ENCODE data around the gene IQCH. TPM values are rescaled to one million over a fixed set of nuclear protein-coding genes. Genes with fewer than 3 reads are reported as not detected.

IQCH gene
- total RNA-seq, 1 experiment from 2014 or later = 1.9 TPM

DNA sequence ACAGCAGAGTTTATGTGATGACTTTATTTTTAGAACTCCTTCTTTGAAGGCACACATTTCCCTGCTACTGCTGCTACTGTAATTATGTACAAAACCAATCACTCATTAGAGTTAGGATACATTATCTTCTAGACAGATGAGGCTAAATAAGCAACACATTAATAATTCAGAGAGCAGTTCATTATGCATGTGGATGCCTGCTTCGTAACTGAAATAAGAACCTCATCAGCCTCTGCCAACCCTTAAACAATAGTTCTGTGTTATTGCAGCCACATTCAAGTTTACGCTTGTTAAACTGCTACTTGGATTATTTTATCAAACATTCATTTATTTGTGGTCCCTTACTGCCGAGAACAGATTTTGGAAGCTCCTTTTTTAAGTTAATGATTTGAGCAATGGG lies 213.8 kb downstream of the IQCH start:
- ChIA-PET CTCF (no interaction called here), POLR2A (no interaction called here)
- H3K9me3 Mint-ChIP-seq = no peaks in the 10 kb centered on the region
- ATAC-seq (no peak), DNase-seq (ENCODE audit: low spot score) (no peak)
- TF ChIP-seq TCF7 (CRISPR knock-in tag; IDR thresholded peaks at IDR 0.05; ENCODE audit: low read depth) = no peak
- TF ChIP-seq, protein P1, sequence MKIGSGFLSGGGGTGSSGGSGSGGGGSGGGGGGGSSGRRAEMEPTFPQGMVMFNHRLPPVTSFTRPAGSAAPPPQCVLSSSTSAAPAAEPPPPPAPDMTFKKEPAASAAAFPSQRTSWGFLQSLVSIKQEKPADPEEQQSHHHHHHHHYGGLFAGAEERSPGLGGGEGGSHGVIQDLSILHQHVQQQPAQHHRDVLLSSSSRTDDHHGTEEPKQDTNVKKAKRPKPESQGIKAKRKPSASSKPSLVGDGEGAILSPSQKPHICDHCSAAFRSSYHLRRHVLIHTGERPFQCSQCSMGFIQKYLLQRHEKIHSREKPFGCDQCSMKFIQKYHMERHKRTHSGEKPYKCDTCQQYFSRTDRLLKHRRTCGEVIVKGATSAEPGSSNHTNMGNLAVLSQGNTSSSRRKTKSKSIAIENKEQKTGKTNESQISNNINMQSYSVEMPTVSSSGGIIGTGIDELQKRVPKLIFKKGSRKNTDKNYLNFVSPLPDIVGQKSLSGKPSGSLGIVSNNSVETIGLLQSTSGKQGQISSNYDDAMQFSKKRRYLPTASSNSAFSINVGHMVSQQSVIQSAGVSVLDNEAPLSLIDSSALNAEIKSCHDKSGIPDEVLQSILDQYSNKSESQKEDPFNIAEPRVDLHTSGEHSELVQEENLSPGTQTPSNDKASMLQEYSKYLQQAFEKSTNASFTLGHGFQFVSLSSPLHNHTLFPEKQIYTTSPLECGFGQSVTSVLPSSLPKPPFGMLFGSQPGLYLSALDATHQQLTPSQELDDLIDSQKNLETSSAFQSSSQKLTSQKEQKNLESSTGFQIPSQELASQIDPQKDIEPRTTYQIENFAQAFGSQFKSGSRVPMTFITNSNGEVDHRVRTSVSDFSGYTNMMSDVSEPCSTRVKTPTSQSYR (CRISPR knock-in tag; IDR thresholded peaks at IDR 0.05) = no peak
- H3K4me1 Mint-ChIP-seq = peaks cover 3% of the 10 kb centered on the region; the same call in 1 of the 2 replicates
- H3K27me3 Mint-ChIP-seq (ENCODE audit: low read depth) = peaks cover 3% of the 10 kb centered on the region; the same call in 1 of the 2 replicates
- no peak overlapping the region for H3K27ac Mint-ChIP-seq
- H3K36me3 Mint-ChIP-seq = no peaks in the 10 kb centered on the region
- no peak overlapping the region for H3K4me3 Mint-ChIP-seq

DNA sequence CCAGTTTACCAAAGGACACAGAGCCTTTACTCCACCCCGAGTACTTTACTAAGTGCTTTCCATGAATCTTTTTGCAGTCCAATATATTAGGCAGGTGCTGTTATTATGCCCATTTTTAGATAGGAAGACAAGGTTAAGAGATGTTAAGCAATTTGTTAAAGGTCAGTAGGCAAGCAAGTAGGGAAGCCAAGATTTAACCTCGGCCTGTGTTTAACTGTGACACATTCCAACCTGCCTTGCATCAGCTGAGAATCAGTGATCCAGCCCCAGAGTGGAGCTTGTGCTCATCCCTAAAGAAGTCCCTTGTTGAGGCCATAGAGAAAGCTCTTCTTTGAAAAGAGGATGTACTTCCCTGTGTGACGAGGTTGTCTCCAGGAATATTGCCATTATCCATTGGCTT lies 215.1 kb downstream of the IQCH start:
- no peak for DNase-seq (ENCODE audit: low spot score)
- Mint-ChIP-seq H3K9me3 (no peaks in the 10 kb centered on the region), H3K27me3 (ENCODE audit: low read depth) (peaks cover 1% of the 10 kb centered on the region; the same call in 1 of the 2 replicates), H3K4me1 (peaks cover 3% of the 10 kb centered on the region; the same call in 1 of the 2 replicates), H3K4me3 (no peak overlapping the region), H3K36me3 (no peaks in the 10 kb centered on the region), H3K27ac (no peak overlapping the region)
- TF ChIP-seq TCF7 (CRISPR knock-in tag; IDR thresholded peaks at IDR 0.05; ENCODE audit: low read depth) = no peak
- TF ChIP-seq ZNF219 (CRISPR knock-in tag; IDR thresholded peaks at IDR 0.05; ENCODE audit: borderline replicate concordance) = no peak
- TF ChIP-seq GTF2I (CRISPR knock-in tag; conservative IDR thresholded peaks at IDR 0.05) = no peak
- TF ChIP-seq, protein P2, sequence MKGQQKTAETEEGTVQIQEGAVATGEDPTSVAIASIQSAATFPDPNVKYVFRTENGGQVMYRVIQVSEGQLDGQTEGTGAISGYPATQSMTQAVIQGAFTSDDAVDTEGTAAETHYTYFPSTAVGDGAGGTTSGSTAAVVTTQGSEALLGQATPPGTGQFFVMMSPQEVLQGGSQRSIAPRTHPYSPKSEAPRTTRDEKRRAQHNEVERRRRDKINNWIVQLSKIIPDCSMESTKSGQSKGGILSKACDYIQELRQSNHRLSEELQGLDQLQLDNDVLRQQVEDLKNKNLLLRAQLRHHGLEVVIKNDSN (CRISPR knock-in tag; IDR thresholded peaks at IDR 0.05) = no peak
- TF ChIP-seq, protein P3, sequence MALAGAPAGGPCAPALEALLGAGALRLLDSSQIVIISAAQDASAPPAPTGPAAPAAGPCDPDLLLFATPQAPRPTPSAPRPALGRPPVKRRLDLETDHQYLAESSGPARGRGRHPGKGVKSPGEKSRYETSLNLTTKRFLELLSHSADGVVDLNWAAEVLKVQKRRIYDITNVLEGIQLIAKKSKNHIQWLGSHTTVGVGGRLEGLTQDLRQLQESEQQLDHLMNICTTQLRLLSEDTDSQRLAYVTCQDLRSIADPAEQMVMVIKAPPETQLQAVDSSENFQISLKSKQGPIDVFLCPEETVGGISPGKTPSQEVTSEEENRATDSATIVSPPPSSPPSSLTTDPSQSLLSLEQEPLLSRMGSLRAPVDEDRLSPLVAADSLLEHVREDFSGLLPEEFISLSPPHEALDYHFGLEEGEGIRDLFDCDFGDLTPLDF (CRISPR knock-in tag; IDR thresholded peaks at IDR 0.05) = no peak
- TF ChIP-seq JAZF1 (CRISPR knock-in tag; IDR thresholded peaks at IDR 0.05) = no peak
- no peak for ATAC-seq
- ChIA-PET CTCF (interaction anchor here (1.1 to 1.2 kb wide), 2 partner anchors 13 to 366 kb away, joined by 3 read pairs; no protein-coding TSS in a partner anchor), POLR2A (no interaction called here)

DNA sequence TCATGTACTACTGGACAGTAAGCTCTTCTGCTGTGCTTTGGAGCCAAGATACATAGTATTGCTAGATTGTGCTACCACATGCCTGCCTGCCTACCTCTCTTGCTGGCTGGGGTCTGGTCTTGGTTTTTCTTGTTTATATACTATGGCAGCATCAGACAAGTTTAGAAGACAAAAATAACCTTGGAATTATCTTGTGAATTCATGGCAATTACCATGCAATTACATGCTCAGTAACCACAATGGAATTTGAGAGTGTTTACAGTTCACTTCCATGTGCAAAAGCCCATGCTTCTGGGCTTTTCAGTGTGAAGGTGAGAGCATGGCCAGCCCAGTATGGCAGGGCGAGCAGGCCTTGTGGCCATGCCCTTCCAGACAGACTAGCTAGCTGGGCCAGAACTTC lies 218.4 kb downstream of the IQCH start:
- no peaks in the 10 kb centered on the region for H3K9me3 Mint-ChIP-seq
- ChIA-PET POLR2A (no interaction called here), CTCF (no interaction called here)
- DNase-seq (ENCODE audit: low spot score) (no peak), ATAC-seq (no peak)
- no peaks in the 10 kb centered on the region for H3K4me1 Mint-ChIP-seq
- no peak overlapping the region for H3K4me3 Mint-ChIP-seq
- no peaks in the 10 kb centered on the region for H3K36me3 Mint-ChIP-seq
- H3K27me3 Mint-ChIP-seq (ENCODE audit: low read depth) = no peaks in the 10 kb centered on the region
- no peak overlapping the region for H3K27ac Mint-ChIP-seq
- TF ChIP-seq, protein P4, sequence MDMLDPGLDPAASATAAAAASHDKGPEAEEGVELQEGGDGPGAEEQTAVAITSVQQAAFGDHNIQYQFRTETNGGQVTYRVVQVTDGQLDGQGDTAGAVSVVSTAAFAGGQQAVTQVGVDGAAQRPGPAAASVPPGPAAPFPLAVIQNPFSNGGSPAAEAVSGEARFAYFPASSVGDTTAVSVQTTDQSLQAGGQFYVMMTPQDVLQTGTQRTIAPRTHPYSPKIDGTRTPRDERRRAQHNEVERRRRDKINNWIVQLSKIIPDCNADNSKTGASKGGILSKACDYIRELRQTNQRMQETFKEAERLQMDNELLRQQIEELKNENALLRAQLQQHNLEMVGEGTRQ (CRISPR knock-in tag; IDR thresholded peaks at IDR 0.05) = no peak
- no peak for TF ChIP-seq ZNF138 (CRISPR knock-in tag; conservative IDR thresholded peaks at IDR 0.05)
- TF ChIP-seq, protein P2 (CRISPR knock-in tag; IDR thresholded peaks at IDR 0.05) = no peak
- no peak for TF ChIP-seq SMAD3 (CRISPR knock-in tag; IDR thresholded peaks at IDR 0.05; ENCODE audit: borderline replicate concordance)
- TF ChIP-seq, protein P1 (CRISPR knock-in tag; IDR thresholded peaks at IDR 0.05) = no peak
- no peak for TF ChIP-seq HMGA2 (CRISPR knock-in tag; IDR thresholded peaks at IDR 0.05)
- TF ChIP-seq GRHL2 (CRISPR knock-in tag; IDR thresholded peaks at IDR 0.05; ENCODE audit: insufficient replicate concordance, severe bottlenecking) = no peak
- TF ChIP-seq, protein P5, sequence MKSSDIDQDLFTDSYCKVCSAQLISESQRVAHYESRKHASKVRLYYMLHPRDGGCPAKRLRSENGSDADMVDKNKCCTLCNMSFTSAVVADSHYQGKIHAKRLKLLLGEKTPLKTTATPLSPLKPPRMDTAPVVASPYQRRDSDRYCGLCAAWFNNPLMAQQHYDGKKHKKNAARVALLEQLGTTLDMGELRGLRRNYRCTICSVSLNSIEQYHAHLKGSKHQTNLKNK (CRISPR knock-in tag; IDR thresholded peaks at IDR 0.05) = no peak
- no peak for TF ChIP-seq NR1H2 (CRISPR knock-in tag; IDR thresholded peaks at IDR 0.05)
- TF ChIP-seq, protein P6, sequence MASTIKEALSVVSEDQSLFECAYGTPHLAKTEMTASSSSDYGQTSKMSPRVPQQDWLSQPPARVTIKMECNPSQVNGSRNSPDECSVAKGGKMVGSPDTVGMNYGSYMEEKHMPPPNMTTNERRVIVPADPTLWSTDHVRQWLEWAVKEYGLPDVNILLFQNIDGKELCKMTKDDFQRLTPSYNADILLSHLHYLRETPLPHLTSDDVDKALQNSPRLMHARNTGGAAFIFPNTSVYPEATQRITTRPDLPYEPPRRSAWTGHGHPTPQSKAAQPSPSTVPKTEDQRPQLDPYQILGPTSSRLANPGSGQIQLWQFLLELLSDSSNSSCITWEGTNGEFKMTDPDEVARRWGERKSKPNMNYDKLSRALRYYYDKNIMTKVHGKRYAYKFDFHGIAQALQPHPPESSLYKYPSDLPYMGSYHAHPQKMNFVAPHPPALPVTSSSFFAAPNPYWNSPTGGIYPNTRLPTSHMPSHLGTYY (CRISPR knock-in tag; IDR thresholded peaks at IDR 0.05) = no peak
